HL-60 (cell line): ENCODE measurements around the gene SLC39A5.

Source experiments
- GABPA ChIP-seq: IDR thresholded peaks from 2 replicates; pipeline ENCODE4 v1.6.1; 2012; ENCODE audit warnings: low read depth
- POLR2AphosphoS5 ChIP-seq: IDR thresholded peaks from 2 replicates; pipeline ENCODE4 v1.6.1; 2012; ENCODE audit warnings: low read depth
- SPI1 ChIP-seq: IDR thresholded peaks from 2 replicates; pipeline ENCODE4 v1.6.1; 2012; ENCODE audit warnings: low read depth, mild to moderate bottlenecking, borderline replicate concordance
- TF ChIP-seq, protein P1 (sequence below): IDR thresholded peaks from one replicate; pipeline ENCODE4 v1.5.1; 2011; ENCODE audit warnings: low read length, control low read depth, inconsistent platforms; ENCODE audit not compliant: insufficient read depth
- TF ChIP-seq, protein P2 (sequence below): IDR thresholded peaks from 2 replicates; pipeline ENCODE4 v1.6.1; 2012; ENCODE audit warnings: low read depth; ENCODE audit not compliant: insufficient replicate concordance

DNA sequence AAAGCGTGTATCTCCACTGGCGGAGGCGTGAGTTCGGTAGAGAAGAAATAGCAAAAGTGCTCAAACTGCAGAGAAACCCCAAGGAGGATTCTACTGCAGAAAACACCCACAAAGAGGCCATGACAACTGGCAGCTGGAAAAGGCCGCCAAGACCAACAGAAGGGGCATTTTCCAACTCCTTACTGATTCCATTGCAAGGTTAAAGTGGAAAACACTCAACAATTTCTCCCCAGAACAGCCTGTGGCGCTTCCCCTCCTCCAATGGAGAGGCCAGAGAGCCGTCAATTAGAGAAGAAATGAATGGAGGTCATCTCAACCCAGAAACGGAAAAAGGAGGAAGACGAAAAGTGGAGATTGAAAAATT lies 29.0 kb downstream of the SLC39A5 start:
- TF ChIP-seq POLR2AphosphoS5, result no peak
- no peak for TF ChIP-seq SPI1
- TF ChIP-seq, protein P1, sequence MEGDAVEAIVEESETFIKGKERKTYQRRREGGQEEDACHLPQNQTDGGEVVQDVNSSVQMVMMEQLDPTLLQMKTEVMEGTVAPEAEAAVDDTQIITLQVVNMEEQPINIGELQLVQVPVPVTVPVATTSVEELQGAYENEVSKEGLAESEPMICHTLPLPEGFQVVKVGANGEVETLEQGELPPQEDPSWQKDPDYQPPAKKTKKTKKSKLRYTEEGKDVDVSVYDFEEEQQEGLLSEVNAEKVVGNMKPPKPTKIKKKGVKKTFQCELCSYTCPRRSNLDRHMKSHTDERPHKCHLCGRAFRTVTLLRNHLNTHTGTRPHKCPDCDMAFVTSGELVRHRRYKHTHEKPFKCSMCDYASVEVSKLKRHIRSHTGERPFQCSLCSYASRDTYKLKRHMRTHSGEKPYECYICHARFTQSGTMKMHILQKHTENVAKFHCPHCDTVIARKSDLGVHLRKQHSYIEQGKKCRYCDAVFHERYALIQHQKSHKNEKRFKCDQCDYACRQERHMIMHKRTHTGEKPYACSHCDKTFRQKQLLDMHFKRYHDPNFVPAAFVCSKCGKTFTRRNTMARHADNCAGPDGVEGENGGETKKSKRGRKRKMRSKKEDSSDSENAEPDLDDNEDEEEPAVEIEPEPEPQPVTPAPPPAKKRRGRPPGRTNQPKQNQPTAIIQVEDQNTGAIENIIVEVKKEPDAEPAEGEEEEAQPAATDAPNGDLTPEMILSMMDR, result no peak
- TF ChIP-seq, protein P2, sequence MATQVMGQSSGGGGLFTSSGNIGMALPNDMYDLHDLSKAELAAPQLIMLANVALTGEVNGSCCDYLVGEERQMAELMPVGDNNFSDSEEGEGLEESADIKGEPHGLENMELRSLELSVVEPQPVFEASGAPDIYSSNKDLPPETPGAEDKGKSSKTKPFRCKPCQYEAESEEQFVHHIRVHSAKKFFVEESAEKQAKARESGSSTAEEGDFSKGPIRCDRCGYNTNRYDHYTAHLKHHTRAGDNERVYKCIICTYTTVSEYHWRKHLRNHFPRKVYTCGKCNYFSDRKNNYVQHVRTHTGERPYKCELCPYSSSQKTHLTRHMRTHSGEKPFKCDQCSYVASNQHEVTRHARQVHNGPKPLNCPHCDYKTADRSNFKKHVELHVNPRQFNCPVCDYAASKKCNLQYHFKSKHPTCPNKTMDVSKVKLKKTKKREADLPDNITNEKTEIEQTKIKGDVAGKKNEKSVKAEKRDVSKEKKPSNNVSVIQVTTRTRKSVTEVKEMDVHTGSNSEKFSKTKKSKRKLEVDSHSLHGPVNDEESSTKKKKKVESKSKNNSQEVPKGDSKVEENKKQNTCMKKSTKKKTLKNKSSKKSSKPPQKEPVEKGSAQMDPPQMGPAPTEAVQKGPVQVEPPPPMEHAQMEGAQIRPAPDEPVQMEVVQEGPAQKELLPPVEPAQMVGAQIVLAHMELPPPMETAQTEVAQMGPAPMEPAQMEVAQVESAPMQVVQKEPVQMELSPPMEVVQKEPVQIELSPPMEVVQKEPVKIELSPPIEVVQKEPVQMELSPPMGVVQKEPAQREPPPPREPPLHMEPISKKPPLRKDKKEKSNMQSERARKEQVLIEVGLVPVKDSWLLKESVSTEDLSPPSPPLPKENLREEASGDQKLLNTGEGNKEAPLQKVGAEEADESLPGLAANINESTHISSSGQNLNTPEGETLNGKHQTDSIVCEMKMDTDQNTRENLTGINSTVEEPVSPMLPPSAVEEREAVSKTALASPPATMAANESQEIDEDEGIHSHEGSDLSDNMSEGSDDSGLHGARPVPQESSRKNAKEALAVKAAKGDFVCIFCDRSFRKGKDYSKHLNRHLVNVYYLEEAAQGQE, result no peak
- TF ChIP-seq GABPA, result no peak
